Breast epithelium (tissue), 4 donors: ENCODE data around the gene ZNF860. TPM values are rescaled to one million over a fixed set of nuclear protein-coding genes. Genes with fewer than 3 reads are reported as not detected.

ENCODE experiments used
- DNase-seq, 2 donors: peaks; one replicate each; pipeline ENCODE4 v3.0.0-alpha.2; 2019; ENCODE audit warnings: low spot score in 2 of 2
- H3K27ac ChIP-seq, 2 donors: fragments of 200-600 bp; sonication (generic) in 1 of 2; one replicate each; pipeline ENCODE4 v1.5.1; 2016 to 2019; ENCODE audit warnings: mild to moderate bottlenecking in 1 of 2
- H3K27me3 ChIP-seq, 2 donors: fragments of 200-600 bp; sonication (generic) in 1 of 2; one replicate each; pipeline versions ENCODE4 v1.5.1 to v1.6.0; 2017 to 2019; ENCODE audit warnings: control low read depth in 1 of 2, mild to moderate bottlenecking in 1 of 2
- H3K36me3 ChIP-seq: fragments of 200-600 bp; one replicate; pipeline ENCODE4 v1.5.1; 2019
- H3K4me1 ChIP-seq, 2 donors: fragments of 200-600 bp; sonication (generic); one replicate each; pipeline ENCODE4 v1.5.1; 2016 to 2019; ENCODE audit warnings: control low read depth in 1 of 2
- H3K4me3 ChIP-seq, 3 donors: fragments of 200-600 bp; sonication (generic); 1 replicate in 2 of 3; 2 replicates in 1 of 3; pipeline ENCODE4 v1.5.1; 2016 to 2019; ENCODE audit warnings: mild to moderate bottlenecking in 3 of 3, moderate library complexity in 2 of 3
- H3K9me3 ChIP-seq, 2 donors: fragments of 200-600 bp; sonication (generic) in 1 of 2; one replicate each; pipeline ENCODE4 v1.5.1; 2016 to 2019; ENCODE audit warnings: control low read depth in 1 of 2
- CTCF ChIP-seq, 3 donors: fragments of 450-650 bp; IDR thresholded peaks; one replicate each; pipeline ENCODE4 v1.5.1; 2016 to 2017; ENCODE audit warnings: antibody characterized with exemption in 3 of 3, mild to moderate bottlenecking in 3 of 3, moderate library complexity in 3 of 3
- POLR2A ChIP-seq: fragments of 450-650 bp; IDR thresholded peaks from one replicate; pipeline ENCODE4 v1.6.1; 2016; ENCODE audit warnings: antibody characterized with exemption, mild to moderate bottlenecking, moderate library complexity
- POLR2AphosphoS5 ChIP-seq, 3 donors: sonication (generic); formaldehyde crosslinking; IDR thresholded peaks; one replicate each; pipeline ENCODE4 v1.6.1; 2017; ENCODE audit warnings: antibody characterized with exemption in 3 of 3
- intact Hi-C: fragments of 100-400 bp; cut with DNase I; formaldehyde crosslinking; loops from one replicate; pipeline ENCODE4 v1.15.1; 2023; ENCODE audit warnings: low total_unique reads
- total RNA-seq, 3 donors: library from RNA; depleted of rRNA; stranded (reverse); fragments of >200 nt; gene quantifications; one replicate each; pipeline ENCODE4 v1.1.0, GENCODE V29; 2016

The ZNF860 gene
- 1 to 10 TPM in 2 of 3 donors, under 1 TPM in 1; 0.80 to 4.2 (median 3.3) TPM for total RNA-seq

- Histone ChIP-seq H3K4me1 (peaks cover 0 to 7% of the 10 kb centered on the region in 2 donors), H3K27ac (peak within 1 kb of the TSS; percentile 87 to 91), H3K36me3 (no peaks in the 10 kb centered on the region), H3K4me3 (peak within 1 kb of the TSS; percentile 68 to 82 (median 81)), H3K9me3 (no peaks in the 10 kb centered on the region), H3K27me3 (no peaks in the 10 kb centered on the region)
- intact Hi-C loops: no loop called here
- peak; percentile 77 to 80 for DNase-seq
- TF ChIP-seq POLR2AphosphoS5 (IDR thresholded peaks at IDR 0.05) (peak in 1 of 3 donors; percentile 6), CTCF (IDR thresholded peaks at IDR 0.05) (no peak)
These were observed at the start of gene ZNF860, which contains the start of gene OSBPL10 for GRCh38 chr3:31981206-31982181. TSS of gene ZNF860 (plus strand) at chr3:31981750. CDS start at chr3:31989080, 7,330 bp downstream. TSS of gene OSBPL10 (minus strand) at chr3:31981262. CDS start at chr3:31981179, 83 bp downstream.

GRCh38 chr3:31932990-31933389 is 48.6 kb upstream of the ZNF860 start:
- no peak overlapping the region for H3K27ac ChIP-seq
- H3K27me3 ChIP-seq: no peaks in the 10 kb centered on the region
- no peaks in the 10 kb centered on the region for H3K9me3 ChIP-seq
- TF ChIP-seq CTCF (IDR thresholded peaks at IDR 0.05) (no peak), POLR2AphosphoS5 (IDR thresholded peaks at IDR 0.05) (no peak), POLR2A (no peak)
- H3K36me3 ChIP-seq: no peaks in the 10 kb centered on the region
- no peak overlapping the region for H3K4me3 ChIP-seq
- intact Hi-C loops: no loop called here
- H3K4me1 ChIP-seq: no peaks in the 10 kb centered on the region
- DNase-seq: no peak

GRCh38 chr3:31934018-31934417 is 47.5 kb upstream of the ZNF860 start:
- Histone ChIP-seq H3K36me3 (no peaks in the 10 kb centered on the region), H3K4me3 (no peak overlapping the region), H3K4me1 (no peaks in the 10 kb centered on the region), H3K27ac (peak overlapping the region in 1 of 2 donors; percentile 29), H3K9me3 (no peaks in the 10 kb centered on the region), H3K27me3 (no peaks in the 10 kb centered on the region)
- no peak for DNase-seq
- intact Hi-C loops: no loop called here
- no peak for TF ChIP-seq POLR2A
- TF ChIP-seq POLR2AphosphoS5 (IDR thresholded peaks at IDR 0.05): no peak

GRCh38 chr3:31934866-31935265 is 46.7 kb upstream of the ZNF860 start:
- Histone ChIP-seq H3K27ac (peak overlapping the region in 1 of 2 donors; percentile 42), H3K4me3 (no peak overlapping the region), H3K9me3 (no peaks in the 10 kb centered on the region), H3K36me3 (no peaks in the 10 kb centered on the region), H3K4me1 (no peaks in the 10 kb centered on the region), H3K27me3 (no peaks in the 10 kb centered on the region)
- intact Hi-C loops: no loop called here
- peak in 1 of 2 donors; percentile 31 for DNase-seq
- TF ChIP-seq POLR2A (no peak), POLR2AphosphoS5 (IDR thresholded peaks at IDR 0.05) (peak in 1 of 3 donors; percentile 14), CTCF (IDR thresholded peaks at IDR 0.05) (no peak)

GRCh38 chr3:31936420-31937060 is 45.0 kb upstream of the ZNF860 start:
- H3K4me3 ChIP-seq: no peak overlapping the region
- H3K9me3 ChIP-seq: no peaks in the 10 kb centered on the region
- no peak for TF ChIP-seq POLR2AphosphoS5 (IDR thresholded peaks at IDR 0.05)
- no peaks in the 10 kb centered on the region for H3K4me1 ChIP-seq
- no peaks in the 10 kb centered on the region for H3K36me3 ChIP-seq
- no peak for DNase-seq
- H3K27ac ChIP-seq: peak overlapping the region in 1 of 2 donors; percentile 42
- H3K27me3 ChIP-seq: no peaks in the 10 kb centered on the region
- intact Hi-C loops: no loop called here
